Measurements from ENCODE around the gene USP10.

Gene USP10

DNA sequence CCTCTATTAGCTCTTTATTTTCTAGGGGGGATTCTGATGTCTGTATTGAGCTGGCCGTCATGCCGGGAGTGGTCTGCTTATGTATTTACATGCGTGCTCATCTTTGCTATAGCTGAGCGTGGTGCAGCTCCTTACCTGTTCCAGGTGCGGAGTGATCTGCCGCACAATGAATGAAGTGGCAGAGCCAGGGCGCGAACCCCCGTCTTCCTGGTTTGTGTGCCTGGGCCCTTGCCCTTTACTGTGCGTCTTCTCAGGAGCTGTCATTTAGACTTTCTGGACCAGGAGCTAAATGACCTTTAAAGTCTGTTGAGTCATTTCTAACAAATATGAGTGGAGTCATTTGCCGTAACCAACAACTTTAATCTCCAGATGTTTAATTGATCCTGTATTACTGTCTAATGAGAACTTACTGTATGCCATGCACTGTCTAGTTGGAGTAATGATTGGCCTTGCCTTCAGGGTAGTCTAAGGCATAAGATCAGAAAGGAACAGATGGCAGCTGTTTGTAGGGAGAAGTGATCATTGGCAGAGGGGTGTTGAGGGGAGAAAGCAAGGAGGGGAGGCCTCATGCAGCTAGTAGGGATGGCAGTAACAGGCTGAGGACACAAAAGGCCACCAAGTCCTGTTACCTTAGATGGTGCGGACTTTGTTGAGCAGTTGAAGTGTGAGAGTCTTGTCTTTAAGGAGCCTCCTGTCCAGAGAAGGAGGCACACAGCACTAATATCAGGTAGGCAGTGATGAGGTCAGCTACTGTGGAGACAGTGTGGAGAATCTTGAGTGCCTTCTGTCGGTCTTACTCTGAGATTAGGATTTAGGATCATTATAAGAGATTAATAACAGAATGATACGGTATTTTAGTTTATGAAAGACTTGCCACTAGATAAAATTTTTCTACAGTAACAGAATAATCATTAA is 53.9 kb downstream of the USP10 start:
- DNase-seq = no peak

GRCh38 chr16:84754353-84754856 is 54.6 kb downstream of the USP10 start:
- DNase-seq = no peak

GRCh38 chr16:84754956-84755672 is 55.3 kb downstream of the USP10 start:
- DNase-seq = no peak

- DNase-seq = no peak
Observed at GRCh38 chr16:84756830-84757229, 57.0 kb downstream of the USP10 start.

DNA sequence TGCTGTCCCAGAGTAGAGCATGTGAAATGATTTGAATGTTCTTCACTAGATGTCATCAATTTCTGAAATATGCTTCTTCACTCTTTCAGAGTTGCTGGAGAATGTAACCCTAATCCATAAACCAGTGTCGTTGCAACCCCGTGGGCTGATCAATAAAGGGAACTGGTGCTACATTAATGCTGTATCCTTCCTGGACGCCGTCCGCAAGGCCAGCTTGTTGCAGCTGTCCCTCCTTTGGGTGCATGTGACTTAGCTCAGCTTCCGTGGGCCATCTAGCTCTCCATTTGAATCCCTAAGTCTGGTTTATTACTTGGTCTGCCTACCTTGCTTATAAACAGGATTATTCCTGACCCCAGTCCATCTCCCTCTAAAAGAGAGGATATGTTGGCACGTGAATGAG is 58.8 kb downstream of the USP10 start:
- no peak for DNase-seq

DNA sequence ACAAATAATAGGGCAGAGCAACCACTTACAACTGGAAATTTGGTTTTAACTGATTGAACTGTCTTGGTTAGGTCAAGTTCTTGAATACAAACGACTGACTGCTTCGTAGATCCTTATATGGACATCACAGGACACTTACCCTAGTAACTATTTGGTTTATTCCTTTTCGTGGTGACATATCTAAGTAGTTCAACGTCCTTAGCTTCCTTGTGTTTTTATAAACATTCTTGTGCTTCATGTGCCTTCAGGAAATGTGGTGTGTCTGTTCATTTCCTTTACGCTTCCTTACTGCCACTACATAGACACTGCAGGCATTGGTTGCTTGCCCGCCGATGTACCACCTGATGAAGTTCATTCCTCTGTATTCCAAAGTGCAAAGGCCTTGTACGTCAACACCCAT is 59.3 kb downstream of the USP10 start:
- DNase-seq = no peak

DNA sequence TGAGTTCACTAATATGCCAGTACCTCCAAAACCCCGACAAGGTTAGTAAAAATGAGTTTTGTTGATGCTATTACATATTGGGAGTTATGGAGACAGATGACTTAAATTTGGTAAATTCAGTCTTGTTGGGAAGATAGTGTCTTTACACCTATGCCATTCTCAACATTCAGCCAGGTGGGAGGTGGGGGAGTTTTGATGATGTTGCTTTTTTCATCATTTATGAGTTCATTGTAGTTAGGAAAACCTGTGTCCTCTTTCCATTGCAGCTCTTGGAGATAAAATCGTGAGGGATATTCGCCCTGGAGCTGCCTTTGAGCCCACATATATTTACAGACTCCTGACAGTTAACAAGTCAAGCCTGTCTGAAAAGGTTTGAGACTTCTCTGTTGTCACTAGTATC is 60.1 kb downstream of the USP10 start:
- DNase-seq = no peak

DNA sequence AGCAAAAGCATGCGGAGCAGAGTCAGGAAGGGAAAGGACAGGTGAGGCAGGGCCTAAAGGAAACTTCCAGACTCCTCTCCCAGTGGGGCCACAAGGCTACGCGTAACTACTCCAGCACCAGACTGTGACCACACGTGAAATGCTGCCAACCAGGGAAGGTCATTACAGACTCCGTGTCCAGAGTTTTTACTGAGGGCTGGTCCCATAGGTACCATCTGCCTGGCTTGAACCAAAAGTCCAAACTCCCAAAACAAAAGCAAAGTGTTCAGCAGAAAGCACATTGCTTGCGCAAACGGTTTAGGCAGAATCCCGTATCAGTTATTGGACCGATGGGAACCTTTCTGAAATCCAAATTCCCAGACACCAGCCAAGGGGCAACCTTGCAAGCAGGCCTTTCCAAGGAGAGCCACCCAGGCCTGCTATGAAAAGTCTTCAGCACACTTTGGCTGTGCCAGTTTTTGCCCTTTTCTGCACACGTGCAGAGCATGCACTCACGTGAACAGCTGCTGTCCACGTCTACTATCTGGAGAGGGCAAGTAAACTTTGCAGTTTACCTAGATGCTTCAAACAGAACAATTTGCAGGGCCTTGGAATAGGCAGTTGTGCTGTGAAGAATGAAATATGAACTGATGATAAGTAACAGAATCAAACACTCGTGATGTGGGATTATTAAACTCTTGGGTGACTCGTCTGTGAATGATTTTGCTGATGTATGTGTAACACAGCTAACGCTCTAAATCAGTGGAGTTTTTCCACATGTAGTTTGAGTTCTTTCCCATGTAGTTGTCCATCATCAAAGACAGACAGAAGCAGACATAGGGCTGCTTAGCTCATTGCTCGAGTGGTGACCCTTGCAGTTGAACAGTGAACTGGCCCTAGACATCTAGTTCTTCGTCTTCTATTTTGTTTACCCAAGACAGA is 61.9 kb downstream of the USP10 start:
- no peak for DNase-seq

- no peak for DNase-seq
Observed at GRCh38 chr16:84763164-84763563, 63.4 kb downstream of the USP10 start.

DNA sequence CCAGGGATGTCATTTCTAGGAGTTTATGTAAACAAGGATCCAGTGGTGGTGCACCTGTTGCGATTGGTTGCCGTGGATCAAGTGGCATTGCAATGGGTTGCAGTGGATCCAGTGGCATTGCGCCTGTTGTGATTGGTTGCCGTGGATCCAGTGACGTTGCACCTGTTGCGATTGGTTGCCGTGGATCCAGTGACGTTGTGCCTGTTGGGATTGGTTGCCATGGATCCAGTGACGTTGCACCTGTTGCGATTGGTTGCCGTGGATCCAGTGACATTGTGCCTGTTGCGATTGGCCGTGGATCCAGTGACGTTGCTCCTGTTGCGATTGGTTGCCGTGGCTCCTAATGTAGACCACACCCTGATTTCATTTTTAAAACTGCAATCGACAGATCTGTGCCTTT is 63.8 kb downstream of the USP10 start:
- no peak for DNase-seq

DNA sequence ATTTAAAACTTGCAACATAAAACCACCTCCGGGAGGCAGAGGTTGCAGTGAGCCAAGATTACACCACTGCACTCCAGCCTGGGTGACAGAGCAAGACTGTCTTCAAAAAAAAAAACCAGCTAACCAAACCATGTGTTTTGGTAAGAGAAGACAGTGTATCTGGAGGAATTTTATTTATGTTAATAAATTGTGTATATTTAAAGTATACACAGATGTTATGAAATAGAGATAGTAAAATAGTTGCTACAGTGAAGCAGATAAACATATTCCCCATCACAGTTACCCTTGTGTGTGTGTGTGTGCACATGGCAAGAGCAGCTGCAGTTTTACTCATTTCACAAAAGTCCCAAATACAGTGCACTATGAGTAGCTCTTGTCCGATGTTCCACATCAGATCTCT is 65.2 kb downstream of the USP10 start:
- DNase-seq = no peak

DNA sequence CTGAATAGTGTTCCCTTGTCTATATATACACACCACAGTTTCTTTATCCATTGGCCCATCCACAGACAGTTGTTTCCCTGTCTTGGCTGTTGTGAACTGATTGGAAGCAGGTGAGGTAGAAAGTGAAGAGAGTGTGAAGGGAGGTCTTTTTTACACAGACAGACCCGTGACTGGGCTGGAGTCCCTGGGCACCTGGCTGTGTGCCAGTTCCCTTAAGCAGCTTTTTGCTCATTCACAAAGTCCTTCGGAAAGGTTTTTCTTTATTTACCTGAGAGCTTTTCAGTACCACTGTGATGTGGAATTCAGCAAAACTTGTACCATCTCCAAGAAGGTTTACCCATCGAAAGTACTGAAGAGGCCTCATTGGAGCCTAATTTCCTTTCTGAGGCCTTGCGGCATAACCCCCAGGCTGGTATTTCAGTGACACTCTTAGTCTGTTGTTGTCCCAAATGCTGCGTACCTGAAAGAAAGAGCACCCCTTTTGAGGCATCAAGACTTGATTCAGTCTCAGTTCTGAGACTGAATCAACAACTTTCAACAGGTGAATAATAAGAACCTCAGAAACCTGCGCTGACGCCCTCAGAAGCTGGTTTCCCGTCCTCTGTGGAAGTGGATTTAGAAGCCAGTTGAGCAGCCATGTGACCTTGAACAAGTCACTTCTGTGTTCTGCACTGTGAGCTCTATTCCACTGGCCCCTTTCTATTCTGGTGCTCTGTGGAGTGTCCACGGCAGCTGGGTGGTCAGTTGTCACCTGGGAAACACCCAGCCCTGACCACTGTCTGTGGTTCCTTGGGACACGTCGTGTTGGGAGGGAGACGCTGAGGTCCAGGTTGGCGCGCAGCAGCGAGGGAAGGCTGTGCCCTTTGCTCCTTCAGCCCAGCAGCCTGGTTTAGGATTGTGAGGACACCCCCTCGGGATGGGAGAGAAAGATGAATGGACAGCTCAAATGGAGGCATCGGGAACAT is 66.1 kb downstream of the USP10 start:
- DNase-seq = no peak

DNA sequence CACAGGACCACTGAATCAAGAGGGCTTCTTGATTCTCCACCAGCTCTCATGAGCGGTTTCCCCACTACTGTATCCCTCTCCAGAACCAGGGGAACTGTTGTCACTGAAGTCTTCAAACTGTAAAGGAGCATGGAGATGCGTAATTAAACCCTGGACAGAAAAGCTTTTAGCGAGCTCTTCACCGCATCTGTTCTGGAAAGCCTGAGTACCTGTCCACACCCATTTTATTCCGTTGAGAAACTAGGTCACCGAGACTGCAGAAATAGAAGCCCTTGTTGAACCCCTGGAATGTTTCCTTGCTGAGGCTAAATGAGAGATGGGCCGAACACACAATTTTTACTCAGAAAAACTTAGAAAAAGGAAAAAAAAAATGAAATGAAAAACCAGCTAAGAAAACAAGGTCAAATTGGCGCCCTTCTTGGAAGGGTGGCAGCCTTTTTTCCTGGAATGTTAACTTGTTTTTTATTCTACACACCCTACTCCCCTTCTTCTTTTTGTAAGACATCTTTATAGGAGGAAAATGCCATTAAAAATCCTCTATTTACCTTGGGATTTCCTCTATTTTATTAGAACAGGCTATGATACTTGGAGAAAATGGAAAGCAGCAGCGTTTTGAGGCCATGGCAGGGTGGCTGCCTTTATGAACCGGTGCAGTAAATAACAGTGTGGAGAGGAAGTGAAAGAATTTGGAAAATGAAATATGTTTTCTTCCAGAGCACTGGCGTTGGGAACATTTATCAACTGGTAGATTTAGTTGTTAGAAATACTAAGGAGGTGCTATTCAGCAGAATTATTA is 67.4 kb downstream of the USP10 start:
- no peak for DNase-seq

DNA sequence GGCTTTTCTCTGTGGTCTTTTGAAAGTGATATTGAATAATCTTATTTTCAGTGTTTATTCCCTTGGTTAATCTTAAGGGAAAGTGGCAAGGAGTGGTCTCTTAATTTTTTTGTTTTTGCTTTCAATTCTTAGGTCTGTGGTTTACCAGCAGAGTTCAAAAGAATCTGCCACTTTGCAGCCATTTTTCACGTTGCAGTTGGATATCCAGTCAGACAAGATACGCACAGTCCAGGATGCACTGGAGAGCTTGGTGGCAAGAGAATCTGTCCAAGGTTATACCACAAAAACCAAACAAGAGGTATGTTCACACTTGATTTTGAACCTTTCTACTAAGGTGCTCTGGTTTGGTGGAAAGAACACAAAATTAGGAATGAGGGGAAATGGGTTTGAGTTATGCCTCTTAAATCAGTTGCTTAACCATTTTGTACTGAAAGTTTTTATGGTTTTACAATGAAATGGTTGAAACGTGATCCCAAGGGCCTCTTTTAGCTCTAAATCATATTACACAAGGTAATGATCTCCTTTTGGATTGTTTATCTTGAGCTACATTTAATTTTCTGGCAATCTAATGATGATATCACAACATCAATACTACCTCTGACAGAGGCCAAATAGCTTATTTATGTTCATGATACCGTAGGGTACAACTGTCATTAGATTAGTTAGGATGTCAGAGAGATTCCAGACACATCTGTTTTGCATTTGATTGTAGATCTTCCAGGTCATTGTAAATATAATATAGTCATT is 68.4 kb downstream of the USP10 start:
- DNase-seq = no peak

DNA sequence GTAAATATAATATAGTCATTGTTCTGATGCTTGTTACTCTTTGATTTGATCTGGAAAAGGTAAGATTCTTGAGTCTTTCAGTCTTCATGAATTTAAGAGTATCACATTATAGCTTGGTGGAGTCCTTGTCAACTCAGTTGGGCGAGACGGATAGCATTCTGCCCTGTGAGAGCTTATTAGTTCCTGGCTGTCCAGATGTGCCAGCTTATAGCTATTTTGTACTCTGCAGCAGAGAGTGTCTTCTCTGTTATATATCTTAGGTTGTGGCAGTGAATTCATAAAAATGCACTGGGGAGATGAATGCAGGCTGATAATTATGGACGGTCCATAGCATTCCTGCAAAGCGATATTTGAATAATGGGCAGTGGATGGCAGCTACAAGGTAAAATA is 69.0 kb downstream of the USP10 start:
- no peak for DNase-seq

- DNase-seq = no peak
Observed at GRCh38 chr16:84769416-84769815, 69.6 kb downstream of the USP10 start.

- no peak for DNase-seq
Observed at GRCh38 chr16:84773312-84773711, 73.5 kb downstream of the USP10 start.

DNA sequence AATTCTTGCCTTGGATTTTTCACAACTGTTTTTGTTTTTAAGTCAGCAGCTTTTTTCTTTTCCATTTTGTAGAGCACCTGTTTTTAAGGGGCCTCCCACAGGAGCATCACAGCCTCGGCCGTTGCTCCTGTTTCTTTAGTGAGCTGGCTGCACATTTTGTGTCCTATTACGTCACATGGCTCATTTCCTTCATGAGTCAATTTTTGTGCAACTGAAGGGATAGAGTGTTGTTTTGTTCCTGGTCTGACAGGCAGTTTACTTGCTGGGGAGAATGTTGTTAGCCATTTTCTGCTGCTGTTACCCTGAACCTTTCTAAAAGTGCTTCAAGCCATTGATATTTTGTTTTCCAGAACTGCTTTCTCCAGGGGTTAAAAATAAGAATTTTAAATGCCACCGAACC is 75.0 kb downstream of the USP10 start:
- no peak for DNase-seq

DNA sequence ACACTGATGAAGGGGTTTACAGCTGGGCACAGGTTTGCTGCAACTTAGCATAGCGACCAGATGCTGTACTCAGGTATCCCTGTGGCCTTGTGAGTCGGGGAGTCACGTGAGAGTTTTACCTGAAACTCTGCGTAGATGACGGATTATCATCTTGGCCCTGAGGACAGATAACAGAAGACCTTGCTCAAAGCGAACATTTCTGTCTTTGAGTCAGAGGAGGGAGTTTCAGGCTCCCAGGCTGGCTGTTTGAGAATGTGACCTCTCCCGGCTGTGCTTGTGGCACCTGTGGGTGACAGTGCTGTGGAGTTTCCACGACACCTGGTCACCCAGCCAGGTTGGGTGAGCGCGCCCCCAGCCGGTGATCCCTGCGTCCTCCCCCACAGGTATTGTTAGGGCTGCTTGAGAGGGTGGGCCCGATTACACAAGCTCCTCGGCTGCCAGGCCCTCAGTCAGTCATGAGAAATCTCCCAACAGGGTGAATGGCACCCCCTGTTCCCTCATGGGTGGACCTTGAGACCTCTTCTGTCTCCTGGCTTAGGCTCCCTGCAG is 75.5 kb downstream of the USP10 start:
- DNase-seq = no peak

- DNase-seq = no peak
Observed at GRCh38 chr16:84777435-84777834, 77.6 kb downstream of the USP10 start.

Measured in GOT3 (cell line).